T-helper 1 cell treated with Interleukin-12 subunit alpha and Interleukin-12 subunit beta and Interleukin-4 antibody, amounts not matched to agents 30 μg/mL and 1 μg/mL, for 36 hours (primary cell): Measurements from ENCODE around the gene STK11IP.

Source experiments
- H3K27ac Mint-ChIP-seq: one replicate; pipeline ENCODE4 v1.8.0; 2021; ENCODE audit warnings: mild to moderate bottlenecking, mixed read lengths
- H3K27me3 Mint-ChIP-seq: one replicate; pipeline ENCODE4 v1.8.0; 2021; ENCODE audit warnings: low read depth, mixed read lengths
- H3K36me3 Mint-ChIP-seq: one replicate; pipeline ENCODE4 v1.8.0; 2021; ENCODE audit warnings: low read depth, mixed read lengths
- H3K4me1 Mint-ChIP-seq: one replicate; pipeline ENCODE4 v1.8.0; 2021; ENCODE audit warnings: low read depth, mixed read lengths
- H3K4me3 Mint-ChIP-seq: one replicate; pipeline ENCODE4 v1.8.0; 2021; ENCODE audit warnings: mild to moderate bottlenecking, moderate library complexity, mixed read lengths
- H3K9me3 Mint-ChIP-seq: one replicate; pipeline ENCODE4 v1.8.0; 2021; ENCODE audit warnings: mixed read lengths

STK11IP gene

GRCh38 chr2:219597552-219598307, at the start of gene STK11IP:
Gene STK11IP, plus strand, starts transcription at chr2:219597857. Its CDS starts 263 bp downstream, at chr2:219598120.
- Mint-ChIP-seq H3K4me3 (peak within 1 kb of the TSS; percentile 93), H3K4me1 (peaks cover 19% of the 10 kb centered on the region), H3K9me3 (no peaks in the 10 kb centered on the region), H3K27ac (peak within 1 kb of the TSS; percentile 94), H3K36me3 (peaks cover 7% of the 10 kb centered on the region), H3K27me3 (peaks cover 5% of the 10 kb centered on the region)

DNA sequence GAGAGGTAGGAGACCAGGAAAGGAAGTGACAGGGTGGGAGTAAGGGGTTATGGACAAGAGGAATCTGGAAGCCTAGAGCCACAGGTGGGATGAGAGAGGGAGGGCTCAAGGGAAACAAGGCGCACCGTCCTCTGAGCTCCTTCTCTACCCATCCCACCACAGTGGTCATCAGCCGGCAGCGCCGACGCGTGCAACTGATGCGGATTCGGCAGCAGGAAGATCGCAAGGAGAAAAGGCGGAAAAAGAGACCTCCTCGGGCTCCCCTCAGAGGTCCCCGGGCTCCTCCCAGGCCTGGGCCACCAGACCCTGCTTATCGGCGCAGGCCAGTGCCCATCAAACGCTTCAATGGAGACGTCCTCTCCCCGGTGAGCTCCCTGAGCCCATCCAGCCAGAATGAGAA, 48.7 kb upstream of the STK11IP start:
- H3K9me3 Mint-ChIP-seq = no peaks in the 10 kb centered on the region
- peaks cover 8% of the 10 kb centered on the region for H3K4me1 Mint-ChIP-seq
- H3K27ac Mint-ChIP-seq = no peak overlapping the region
- no peak overlapping the region for H3K4me3 Mint-ChIP-seq
- no peaks in the 10 kb centered on the region for H3K36me3 Mint-ChIP-seq
- peaks cover 48% of the 10 kb centered on the region for H3K27me3 Mint-ChIP-seq

GRCh38 chr2:219549619-219550018, 48.0 kb upstream of the STK11IP start:
- H3K9me3 Mint-ChIP-seq = no peaks in the 10 kb centered on the region
- no peak overlapping the region for H3K27ac Mint-ChIP-seq
- no peaks in the 10 kb centered on the region for H3K36me3 Mint-ChIP-seq
- H3K4me3 Mint-ChIP-seq = no peak overlapping the region
- H3K4me1 Mint-ChIP-seq = peaks cover 6% of the 10 kb centered on the region
- H3K27me3 Mint-ChIP-seq = peaks cover 46% of the 10 kb centered on the region

GRCh38 chr2:219551441-219552381, 45.9 kb upstream of the STK11IP start:
- H3K4me1 Mint-ChIP-seq = peaks cover 6% of the 10 kb centered on the region
- H3K27me3 Mint-ChIP-seq = peaks cover 31% of the 10 kb centered on the region
- H3K36me3 Mint-ChIP-seq = no peaks in the 10 kb centered on the region
- peak overlapping the region; percentile 11 for H3K27ac Mint-ChIP-seq
- H3K9me3 Mint-ChIP-seq = no peaks in the 10 kb centered on the region
- H3K4me3 Mint-ChIP-seq = peak overlapping the region; percentile 72

- no peak overlapping the region for H3K27ac Mint-ChIP-seq
- H3K4me3 Mint-ChIP-seq = peak overlapping the region; percentile 72
- no peaks in the 10 kb centered on the region for H3K36me3 Mint-ChIP-seq
- H3K9me3 Mint-ChIP-seq = no peaks in the 10 kb centered on the region
- H3K27me3 Mint-ChIP-seq = peaks cover 31% of the 10 kb centered on the region
- H3K4me1 Mint-ChIP-seq = peaks cover 6% of the 10 kb centered on the region
Measured at GRCh38 chr2:219552382-219553167, 45.1 kb upstream of the STK11IP start.

DNA sequence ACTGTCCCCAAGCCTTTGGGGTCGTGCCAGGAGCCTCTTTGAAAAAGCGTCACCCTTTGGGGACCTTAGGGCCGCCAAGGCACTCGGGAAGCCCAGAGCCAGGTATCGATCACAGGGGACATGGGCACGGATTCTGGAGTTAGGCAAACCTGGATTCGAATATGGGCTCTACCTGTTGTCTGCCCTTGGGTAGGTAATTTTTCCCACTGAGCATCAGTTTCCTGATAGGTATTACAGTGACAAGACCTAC, 44.6 kb upstream of the STK11IP start:
- no peaks in the 10 kb centered on the region for H3K9me3 Mint-ChIP-seq
- peaks cover 31% of the 10 kb centered on the region for H3K27me3 Mint-ChIP-seq
- H3K4me3 Mint-ChIP-seq = no peak overlapping the region
- no peak overlapping the region for H3K27ac Mint-ChIP-seq
- peaks cover 6% of the 10 kb centered on the region for H3K4me1 Mint-ChIP-seq
- no peaks in the 10 kb centered on the region for H3K36me3 Mint-ChIP-seq

GRCh38 chr2:219553463-219553963, 44.1 kb upstream of the STK11IP start:
- Mint-ChIP-seq H3K36me3 (no peaks in the 10 kb centered on the region), H3K4me3 (no peak overlapping the region), H3K27ac (no peak overlapping the region), H3K9me3 (no peaks in the 10 kb centered on the region), H3K4me1 (peaks cover 6% of the 10 kb centered on the region), H3K27me3 (peaks cover 27% of the 10 kb centered on the region)

GRCh38 chr2:219554350-219554749, 43.3 kb upstream of the STK11IP start:
- H3K27ac Mint-ChIP-seq = no peak overlapping the region
- H3K27me3 Mint-ChIP-seq = peaks cover 26% of the 10 kb centered on the region
- H3K4me3 Mint-ChIP-seq = no peak overlapping the region
- no peaks in the 10 kb centered on the region for H3K36me3 Mint-ChIP-seq
- H3K9me3 Mint-ChIP-seq = no peaks in the 10 kb centered on the region
- peaks cover 6% of the 10 kb centered on the region for H3K4me1 Mint-ChIP-seq

- H3K27me3 Mint-ChIP-seq = peaks cover 20% of the 10 kb centered on the region
Measured at GRCh38 chr2:219555956-219556355, 41.7 kb upstream of the STK11IP start.

GRCh38 chr2:219556413-219556812, 41.2 kb upstream of the STK11IP start:
- H3K27me3 Mint-ChIP-seq = peaks cover 17% of the 10 kb centered on the region
- no peaks in the 10 kb centered on the region for H3K9me3 Mint-ChIP-seq

More at GRCh38 chr2:219555956-219556355, 41.7 kb upstream of the STK11IP start:
- Mint-ChIP-seq H3K36me3 (no peaks in the 10 kb centered on the region), H3K4me3 (no peak overlapping the region), H3K4me1 (peaks cover 3% of the 10 kb centered on the region), H3K9me3 (no peaks in the 10 kb centered on the region), H3K27ac (no peak overlapping the region)

GRCh38 chr2:219557320-219557719, 40.3 kb upstream of the STK11IP start:
- Mint-ChIP-seq H3K27me3 (peaks cover 12% of the 10 kb centered on the region), H3K4me3 (no peak overlapping the region), H3K9me3 (no peaks in the 10 kb centered on the region), H3K36me3 (no peaks in the 10 kb centered on the region), H3K4me1 (no peaks in the 10 kb centered on the region), H3K27ac (no peak overlapping the region)

More at GRCh38 chr2:219556413-219556812, 41.2 kb upstream of the STK11IP start:
- H3K27ac Mint-ChIP-seq = no peak overlapping the region
- no peaks in the 10 kb centered on the region for H3K36me3 Mint-ChIP-seq
- H3K4me1 Mint-ChIP-seq = peaks cover 2% of the 10 kb centered on the region
- H3K4me3 Mint-ChIP-seq = no peak overlapping the region

DNA sequence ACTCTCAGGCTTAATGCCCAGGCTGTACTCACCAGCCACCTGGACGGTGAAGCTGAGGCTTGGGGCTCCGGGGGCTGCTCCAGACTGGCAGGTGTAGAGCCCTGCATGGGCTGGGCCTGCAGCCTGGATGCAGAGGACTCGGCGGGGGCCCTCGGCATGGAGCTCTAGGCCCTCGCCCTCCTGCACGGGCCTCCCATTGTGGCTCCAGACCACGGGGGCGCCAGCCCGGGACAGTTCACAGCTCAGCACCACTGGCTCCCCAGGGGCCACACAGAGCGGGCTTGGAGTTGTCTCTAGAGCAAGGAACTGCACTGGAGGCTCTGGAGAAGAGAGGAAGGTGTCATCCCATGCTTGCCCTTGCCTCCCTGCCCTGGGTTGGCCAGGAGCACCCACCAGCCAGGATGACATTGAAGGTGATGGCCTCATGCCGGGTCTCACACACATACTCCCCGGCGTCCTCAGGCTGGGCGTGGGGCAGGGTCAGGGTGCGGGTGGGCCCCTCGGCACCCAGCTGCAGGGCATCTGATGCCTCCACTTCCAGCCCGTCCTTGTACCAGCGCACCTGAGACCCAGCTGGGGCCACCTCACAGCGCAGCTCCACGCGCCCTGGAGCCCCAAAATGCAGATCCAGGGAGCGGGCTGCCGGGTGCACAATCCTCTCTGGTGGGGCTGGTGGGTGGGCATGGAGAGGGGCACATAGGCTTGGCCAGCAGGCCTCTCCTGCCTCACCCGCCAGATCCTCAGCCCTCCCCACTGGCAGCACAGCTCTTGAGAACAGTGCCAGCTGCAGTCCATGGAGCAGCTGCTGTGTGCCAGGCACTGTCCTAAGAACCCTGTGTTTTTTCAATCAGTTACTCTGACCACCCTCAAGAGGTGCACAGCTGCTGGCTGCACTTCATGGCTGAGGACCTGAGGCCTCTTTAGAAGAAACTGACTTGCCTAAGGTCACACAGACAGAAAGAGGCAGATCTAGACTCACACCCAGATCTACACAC, 39.6 kb upstream of the STK11IP start:
- Mint-ChIP-seq H3K9me3 (no peaks in the 10 kb centered on the region), H3K27ac (no peak overlapping the region), H3K4me1 (no peaks in the 10 kb centered on the region), H3K4me3 (no peak overlapping the region), H3K27me3 (peaks cover 12% of the 10 kb centered on the region), H3K36me3 (no peaks in the 10 kb centered on the region)

- H3K27me3 Mint-ChIP-seq = no peaks in the 10 kb centered on the region
- H3K36me3 Mint-ChIP-seq = no peaks in the 10 kb centered on the region
- no peaks in the 10 kb centered on the region for H3K4me1 Mint-ChIP-seq
- H3K27ac Mint-ChIP-seq = no peak overlapping the region
- no peak overlapping the region for H3K4me3 Mint-ChIP-seq
- H3K9me3 Mint-ChIP-seq = no peaks in the 10 kb centered on the region
Measured at GRCh38 chr2:219559156-219559915, 38.3 kb upstream of the STK11IP start.
